ENCODE data around the gene VPS54. TPM values are rescaled to one million over a fixed set of nuclear protein-coding genes. Genes with fewer than 3 reads are reported as not detected.
"Not testable (repeated sequence)": the region's sequence is repeated elsewhere in the genome, so short reads cannot be mapped to it uniquely, and the experiment has no call there.

The VPS54 gene
- total RNA-seq, 4 donors from 2014 or later: 16.6 to 24.8 (median 20.9) TPM

DNA sequence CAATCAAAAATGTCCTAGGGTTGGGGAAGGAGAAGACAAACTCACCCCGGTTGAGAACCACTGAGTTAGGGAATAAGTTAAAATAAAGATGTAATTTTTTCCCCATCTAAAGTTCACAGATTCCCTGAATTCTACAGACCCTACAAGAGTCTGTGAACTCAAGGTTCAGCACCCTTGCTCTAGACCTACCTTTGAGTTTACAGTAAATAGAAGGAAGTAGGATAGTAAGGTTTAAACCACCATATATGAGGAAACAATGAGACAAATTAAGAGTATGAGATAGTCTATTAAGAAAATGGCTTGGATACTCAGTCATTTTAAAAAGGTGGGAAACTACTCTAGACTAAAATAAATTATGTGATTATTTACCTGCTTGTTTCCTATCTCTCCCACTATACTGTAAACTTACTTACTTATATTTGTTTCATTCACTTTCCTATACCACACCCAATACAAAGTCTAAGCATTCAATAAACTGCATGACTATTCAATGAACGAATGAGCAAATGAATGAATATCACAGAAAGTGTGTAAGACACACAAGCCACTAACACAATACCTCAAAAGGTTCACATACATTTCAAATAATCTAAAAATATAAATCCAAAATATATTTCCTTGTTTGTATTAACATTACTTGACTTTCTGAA is 13.4 kb downstream of the VPS54 start:
- Histone ChIP-seq H3K36me3 (no peaks in the 10 kb centered on the region), H3K9me3 (no peaks in the 10 kb centered on the region), H3K4me3 (no peak overlapping the region), H3K4me1 (no peaks in the 10 kb centered on the region), H3K27ac (no peak overlapping the region), H3K27me3 (no peaks in the 10 kb centered on the region)
- DNase-seq: no peak
- TF ChIP-seq, protein P1, sequence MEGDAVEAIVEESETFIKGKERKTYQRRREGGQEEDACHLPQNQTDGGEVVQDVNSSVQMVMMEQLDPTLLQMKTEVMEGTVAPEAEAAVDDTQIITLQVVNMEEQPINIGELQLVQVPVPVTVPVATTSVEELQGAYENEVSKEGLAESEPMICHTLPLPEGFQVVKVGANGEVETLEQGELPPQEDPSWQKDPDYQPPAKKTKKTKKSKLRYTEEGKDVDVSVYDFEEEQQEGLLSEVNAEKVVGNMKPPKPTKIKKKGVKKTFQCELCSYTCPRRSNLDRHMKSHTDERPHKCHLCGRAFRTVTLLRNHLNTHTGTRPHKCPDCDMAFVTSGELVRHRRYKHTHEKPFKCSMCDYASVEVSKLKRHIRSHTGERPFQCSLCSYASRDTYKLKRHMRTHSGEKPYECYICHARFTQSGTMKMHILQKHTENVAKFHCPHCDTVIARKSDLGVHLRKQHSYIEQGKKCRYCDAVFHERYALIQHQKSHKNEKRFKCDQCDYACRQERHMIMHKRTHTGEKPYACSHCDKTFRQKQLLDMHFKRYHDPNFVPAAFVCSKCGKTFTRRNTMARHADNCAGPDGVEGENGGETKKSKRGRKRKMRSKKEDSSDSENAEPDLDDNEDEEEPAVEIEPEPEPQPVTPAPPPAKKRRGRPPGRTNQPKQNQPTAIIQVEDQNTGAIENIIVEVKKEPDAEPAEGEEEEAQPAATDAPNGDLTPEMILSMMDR (IDR thresholded peaks at IDR 0.05): no peak
- no peak for TF ChIP-seq POLR2A (IDR thresholded peaks at IDR 0.05)

DNA sequence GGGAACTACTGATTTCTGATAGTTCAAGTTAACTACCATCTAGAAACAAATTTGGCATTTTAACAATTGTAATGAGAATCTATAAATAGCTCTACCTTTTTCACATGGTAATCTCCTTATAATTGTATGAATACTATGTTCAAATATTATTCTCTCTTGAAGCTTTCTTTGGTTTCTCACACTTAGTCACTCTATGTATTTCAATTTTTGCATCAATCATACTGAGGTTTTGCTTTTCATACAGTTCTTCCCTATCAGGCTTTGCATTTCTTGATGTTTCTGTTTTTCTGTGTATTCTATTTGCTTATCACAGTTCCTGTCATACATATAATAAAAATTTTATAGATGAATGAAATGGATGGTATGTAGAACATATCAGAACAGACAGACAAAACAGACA is 16.0 kb downstream of the VPS54 start:
- Histone ChIP-seq H3K4me1 (no peaks in the 10 kb centered on the region), H3K27ac (no peak overlapping the region), H3K27me3 (no peaks in the 10 kb centered on the region), H3K9me3 (no peaks in the 10 kb centered on the region), H3K36me3 (no peaks in the 10 kb centered on the region), H3K4me3 (no peak overlapping the region)
- DNase-seq: no peak
- TF ChIP-seq POLR2A (IDR thresholded peaks at IDR 0.05): no peak
- TF ChIP-seq, protein P1 (IDR thresholded peaks at IDR 0.05): no peak

DNA sequence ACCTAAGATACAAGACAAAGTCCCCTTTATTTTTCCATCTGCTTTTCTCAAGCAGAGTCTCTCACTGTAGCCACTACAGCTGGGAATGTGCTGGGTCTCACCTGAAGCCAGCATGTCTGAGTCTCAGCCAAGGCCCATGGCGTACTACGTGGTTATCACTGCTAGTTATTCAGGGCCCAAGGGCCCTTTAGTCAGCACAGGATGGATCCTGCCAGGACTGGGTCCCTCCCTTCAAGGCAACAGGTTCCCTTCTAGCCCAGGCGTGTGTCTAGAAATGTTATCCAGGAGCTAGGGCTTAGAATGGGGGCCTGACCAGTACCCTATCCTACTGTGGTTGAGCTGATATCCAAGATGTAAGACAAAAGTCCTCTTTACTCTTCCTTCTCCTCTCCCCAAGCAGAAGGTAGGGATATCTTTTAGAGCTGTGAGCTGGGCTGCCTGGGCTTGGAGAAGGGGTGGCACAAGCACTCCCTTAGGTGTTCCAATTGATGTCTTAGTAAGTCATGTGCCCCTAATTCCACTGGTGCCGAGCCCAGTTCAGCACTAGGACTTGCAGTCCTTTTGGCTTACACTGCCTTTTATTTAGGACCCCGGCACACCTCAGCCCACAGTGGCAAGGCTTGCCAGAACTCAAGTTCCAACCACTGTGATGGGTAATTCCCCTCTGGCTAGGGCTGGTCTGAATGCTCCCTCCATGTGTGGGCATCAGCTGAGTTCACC is 17.7 kb downstream of the VPS54 start:
- no peaks in the 10 kb centered on the region for H3K36me3 ChIP-seq
- H3K4me3 ChIP-seq: no peak overlapping the region
- H3K4me1 ChIP-seq: no peaks in the 10 kb centered on the region
- no peaks in the 10 kb centered on the region for H3K9me3 ChIP-seq
- TF ChIP-seq, protein P1 (IDR thresholded peaks at IDR 0.05): no peak
- no peak for TF ChIP-seq POLR2A (IDR thresholded peaks at IDR 0.05)
- H3K27me3 ChIP-seq: no peaks in the 10 kb centered on the region
- no peak for DNase-seq
- no peak overlapping the region for H3K27ac ChIP-seq

DNA sequence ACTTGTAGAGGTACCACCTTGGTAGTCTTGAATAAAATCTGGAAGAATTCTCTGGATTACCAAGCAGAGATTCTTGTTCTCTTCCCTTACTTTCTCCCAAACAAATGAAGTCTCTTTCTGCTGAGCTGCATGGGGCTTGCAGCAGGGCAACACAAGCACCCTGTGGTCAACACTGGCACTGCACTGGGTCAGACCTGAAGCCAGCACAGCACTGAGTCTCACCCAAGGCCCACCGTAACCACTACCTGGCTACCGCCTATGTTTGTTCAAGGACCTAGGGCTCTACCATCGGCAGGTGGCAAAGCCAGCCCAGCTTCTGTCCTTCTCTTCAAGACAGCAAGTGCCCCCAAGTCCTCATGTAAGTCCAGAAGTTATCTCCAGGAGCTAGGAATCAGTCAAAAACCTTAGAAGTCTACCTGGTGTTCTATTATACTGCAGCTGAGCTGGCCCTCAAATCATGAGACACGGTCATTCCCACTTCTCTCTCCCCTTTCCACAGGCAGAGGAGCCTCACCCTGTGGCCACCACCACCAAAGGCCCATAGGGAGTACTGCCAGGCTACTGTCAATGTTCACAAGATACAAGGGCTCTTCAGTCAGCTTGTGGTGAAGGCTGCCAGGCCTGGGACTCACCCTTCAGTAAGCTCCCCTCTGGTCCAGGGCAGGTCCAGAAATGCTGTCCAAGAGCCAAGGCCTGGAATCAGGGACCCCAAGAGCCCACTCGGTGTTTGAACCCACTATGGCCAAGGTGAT is 18.4 kb downstream of the VPS54 start:
- Histone ChIP-seq H3K4me3 (no peak overlapping the region), H3K36me3 (no peaks in the 10 kb centered on the region)

DNA sequence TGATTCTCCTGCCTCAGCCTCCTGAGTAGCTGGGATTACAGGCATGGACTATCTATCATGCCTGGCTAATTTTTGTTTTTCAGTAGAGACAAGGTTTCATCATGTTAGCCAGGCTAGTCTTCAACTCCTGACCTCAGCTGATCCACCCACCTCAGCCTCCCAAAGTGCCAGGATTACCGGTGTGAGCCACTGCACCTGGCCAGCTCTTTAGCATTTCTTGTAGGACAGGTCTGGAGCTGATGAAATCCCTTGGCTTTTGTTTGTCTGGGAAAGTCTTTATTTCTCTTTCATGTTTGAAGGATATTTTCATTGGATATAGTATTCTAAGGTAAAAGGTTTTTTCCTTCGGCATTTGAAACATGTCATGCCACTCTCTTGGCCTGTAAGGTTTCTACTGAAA is 20.2 kb downstream of the VPS54 start:
- H3K27ac ChIP-seq: no peak overlapping the region
- no peaks in the 10 kb centered on the region for H3K36me3 ChIP-seq
- no peaks in the 10 kb centered on the region for H3K4me1 ChIP-seq
- no peaks in the 10 kb centered on the region for H3K27me3 ChIP-seq
- H3K9me3 ChIP-seq: no peaks in the 10 kb centered on the region
- H3K4me3 ChIP-seq: no peak overlapping the region
- TF ChIP-seq, protein P1 (IDR thresholded peaks at IDR 0.05): no peak
- no peak for TF ChIP-seq POLR2A (IDR thresholded peaks at IDR 0.05)
- DNase-seq: no peak

More for the DNA sequence above, 18.4 kb downstream of the VPS54 start:
- Histone ChIP-seq H3K4me1 (no peaks in the 10 kb centered on the region), H3K27ac (no peak overlapping the region), H3K27me3 (no peaks in the 10 kb centered on the region), H3K9me3 (no peaks in the 10 kb centered on the region)
- TF ChIP-seq, protein P1 (IDR thresholded peaks at IDR 0.05): peak in 1 of 6 experiments; percentile 4
- no peak for TF ChIP-seq POLR2A (IDR thresholded peaks at IDR 0.05)
- no peak for DNase-seq

DNA sequence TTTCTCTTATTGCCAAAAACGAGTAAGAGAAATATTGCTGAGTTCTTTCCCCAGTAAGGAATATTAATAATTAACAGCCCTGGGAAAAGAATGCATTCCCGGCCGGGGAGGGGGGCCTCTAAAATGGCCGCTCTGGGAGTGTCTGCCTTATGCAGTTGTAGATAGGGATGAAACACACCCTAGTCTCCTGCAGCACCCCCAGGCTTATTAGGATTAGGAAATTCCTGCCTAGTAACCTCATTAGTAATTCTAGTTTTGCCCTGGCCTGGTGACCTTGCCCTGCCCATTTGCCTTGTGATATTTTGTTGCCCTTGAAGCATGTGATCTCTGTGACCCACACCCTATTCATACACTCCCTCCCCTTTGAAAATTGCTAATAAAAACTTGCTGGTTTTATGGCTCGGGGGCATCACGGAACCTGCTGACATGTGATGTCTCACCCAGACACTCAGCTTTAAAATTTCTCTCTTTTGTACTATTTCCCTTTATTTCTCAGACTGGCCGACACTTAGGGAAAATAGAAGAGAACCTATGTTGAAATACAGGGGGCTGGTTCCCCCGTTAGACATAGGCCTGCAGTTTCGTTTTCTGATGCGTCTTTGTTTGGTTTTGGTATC is 22.5 kb downstream of the VPS54 start:
- not testable (repeated sequence) for H3K9me3 ChIP-seq, H3K4me3 ChIP-seq, H3K36me3 ChIP-seq, H3K27me3 ChIP-seq, H3K27ac ChIP-seq, DNase-seq, H3K4me1 ChIP-seq

DNA sequence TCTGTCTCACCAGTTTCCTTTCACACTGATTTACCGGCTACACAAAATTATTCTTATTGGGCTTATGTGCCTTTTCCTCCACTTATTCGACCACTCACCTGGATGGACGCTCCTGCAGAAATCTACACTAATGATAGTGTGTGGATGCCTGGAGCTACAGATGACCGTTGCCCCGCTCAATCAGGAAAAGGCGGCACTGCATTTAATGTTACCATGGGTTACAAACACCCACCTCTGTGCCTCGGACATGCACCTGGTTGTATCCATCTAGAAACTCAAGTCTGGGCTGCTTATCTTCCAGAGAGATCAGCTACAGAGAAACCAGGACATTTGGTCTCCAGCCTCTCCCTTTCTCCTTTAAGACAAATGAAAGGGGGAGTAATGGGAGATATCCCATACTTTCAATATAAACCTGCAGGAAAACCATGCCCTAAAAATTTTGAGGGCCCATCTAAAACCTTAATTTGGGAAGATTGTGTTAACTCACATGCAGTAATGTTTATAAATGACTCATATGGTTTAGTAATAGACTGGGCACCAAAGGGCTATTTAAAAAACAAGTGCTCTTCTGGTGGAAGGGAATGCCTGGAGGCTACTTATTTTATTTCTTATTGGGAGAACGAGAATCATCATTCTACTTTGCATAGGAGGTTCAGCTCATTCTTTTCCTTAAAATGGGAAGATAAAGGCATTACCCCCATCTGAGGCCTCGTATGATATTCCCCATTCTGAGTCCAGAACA is 24.7 kb downstream of the VPS54 start:
- not testable (repeated sequence) for H3K27me3 ChIP-seq, H3K9me3 ChIP-seq, H3K4me1 ChIP-seq, H3K27ac ChIP-seq, H3K36me3 ChIP-seq, DNase-seq, H3K4me3 ChIP-seq
